ENCODE results near the gene RMI2.

The RMI2 gene

DNA sequence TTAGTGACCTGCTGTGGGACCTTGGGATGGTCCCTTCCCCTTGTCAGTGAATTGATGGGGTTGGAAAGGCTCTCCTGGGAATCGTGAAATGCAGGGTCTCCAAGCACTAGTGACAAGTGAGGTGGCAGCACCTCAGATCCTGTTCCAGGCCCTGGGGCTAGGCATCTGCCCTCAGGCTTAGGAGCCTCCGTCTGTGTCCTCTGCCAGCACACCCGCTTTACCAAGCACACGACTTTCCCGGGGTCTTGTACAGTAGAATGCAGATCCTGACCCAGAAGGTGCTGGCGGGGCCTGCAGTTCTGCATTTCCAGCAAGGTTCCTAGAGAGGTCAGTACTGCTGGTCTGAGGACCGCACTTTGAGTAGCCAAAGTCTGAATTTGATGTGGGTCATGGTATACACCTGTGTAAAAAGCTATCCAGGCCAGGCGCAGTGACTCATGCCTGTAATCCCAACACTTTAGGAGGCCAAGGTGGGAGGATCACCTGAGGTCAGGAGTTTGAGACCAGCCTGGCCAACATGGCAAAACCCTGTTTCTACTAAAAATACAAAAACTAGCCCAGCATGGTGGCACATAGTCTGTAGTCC, 30.9 kb upstream of the RMI2 start:
- no peak overlapping the region for H3K27ac ChIP-seq (replicated peaks)
- no peak for TF ChIP-seq REST (IDR thresholded peaks at IDR 0.05; ENCODE audit: insufficient replicate concordance, low read depth)
- TF ChIP-seq SPI1 (IDR thresholded peaks at IDR 0.05; ENCODE audit: borderline replicate concordance, low read depth): no peak
- TF ChIP-seq POLR2AphosphoS5 (IDR thresholded peaks at IDR 0.05; ENCODE audit: low read depth): no peak
- no peaks in the 10 kb centered on the region for H3K27me3 ChIP-seq (ENCODE audit: insufficient read depth, poor library complexity, severe bottlenecking)
- no peak overlapping the region for H3K4me3 ChIP-seq (replicated peaks; ENCODE audit: insufficient read depth, low read length)
- no peak for DNase-seq (ENCODE audit: low read depth in 1 of 2, low spot score in 1 of 2)

- no peak overlapping the region for H3K27ac ChIP-seq (replicated peaks)
- TF ChIP-seq, protein P1, sequence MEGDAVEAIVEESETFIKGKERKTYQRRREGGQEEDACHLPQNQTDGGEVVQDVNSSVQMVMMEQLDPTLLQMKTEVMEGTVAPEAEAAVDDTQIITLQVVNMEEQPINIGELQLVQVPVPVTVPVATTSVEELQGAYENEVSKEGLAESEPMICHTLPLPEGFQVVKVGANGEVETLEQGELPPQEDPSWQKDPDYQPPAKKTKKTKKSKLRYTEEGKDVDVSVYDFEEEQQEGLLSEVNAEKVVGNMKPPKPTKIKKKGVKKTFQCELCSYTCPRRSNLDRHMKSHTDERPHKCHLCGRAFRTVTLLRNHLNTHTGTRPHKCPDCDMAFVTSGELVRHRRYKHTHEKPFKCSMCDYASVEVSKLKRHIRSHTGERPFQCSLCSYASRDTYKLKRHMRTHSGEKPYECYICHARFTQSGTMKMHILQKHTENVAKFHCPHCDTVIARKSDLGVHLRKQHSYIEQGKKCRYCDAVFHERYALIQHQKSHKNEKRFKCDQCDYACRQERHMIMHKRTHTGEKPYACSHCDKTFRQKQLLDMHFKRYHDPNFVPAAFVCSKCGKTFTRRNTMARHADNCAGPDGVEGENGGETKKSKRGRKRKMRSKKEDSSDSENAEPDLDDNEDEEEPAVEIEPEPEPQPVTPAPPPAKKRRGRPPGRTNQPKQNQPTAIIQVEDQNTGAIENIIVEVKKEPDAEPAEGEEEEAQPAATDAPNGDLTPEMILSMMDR (IDR thresholded peaks at IDR 0.05; ENCODE audit: insufficient read depth, low read length): no peak
- TF ChIP-seq SPI1 (IDR thresholded peaks at IDR 0.05; ENCODE audit: borderline replicate concordance, low read depth) (no peak), REST (IDR thresholded peaks at IDR 0.05; ENCODE audit: insufficient replicate concordance, low read depth) (no peak), GABPA (IDR thresholded peaks at IDR 0.05; ENCODE audit: low read depth) (no peak), POLR2AphosphoS5 (IDR thresholded peaks at IDR 0.05; ENCODE audit: low read depth) (no peak)
Measured at GRCh38 chr16:11315510-11315909, 29.7 kb upstream of the RMI2 start.

GRCh38 chr16:11316331-11317015, 28.8 kb upstream of the RMI2 start:
- H3K4me3 ChIP-seq (replicated peaks; ENCODE audit: insufficient read depth, low read length): no peak overlapping the region
- TF ChIP-seq, protein P1 (IDR thresholded peaks at IDR 0.05; ENCODE audit: insufficient read depth, low read length): no peak
- no peak for TF ChIP-seq SPI1 (IDR thresholded peaks at IDR 0.05; ENCODE audit: borderline replicate concordance, low read depth)
- TF ChIP-seq GABPA (IDR thresholded peaks at IDR 0.05; ENCODE audit: low read depth): no peak
- no peak for TF ChIP-seq POLR2AphosphoS5 (IDR thresholded peaks at IDR 0.05; ENCODE audit: low read depth)
- TF ChIP-seq REST (IDR thresholded peaks at IDR 0.05; ENCODE audit: insufficient replicate concordance, low read depth): no peak
- no peak overlapping the region for H3K27ac ChIP-seq (replicated peaks)
- H3K27me3 ChIP-seq (ENCODE audit: insufficient read depth, poor library complexity, severe bottlenecking): no peaks in the 10 kb centered on the region
- no peak for DNase-seq (ENCODE audit: low read depth in 1 of 2, low spot score in 1 of 2)

More at GRCh38 chr16:11315510-11315909, 29.7 kb upstream of the RMI2 start:
- H3K27me3 ChIP-seq (ENCODE audit: insufficient read depth, poor library complexity, severe bottlenecking): no peaks in the 10 kb centered on the region
- no peak overlapping the region for H3K4me3 ChIP-seq (replicated peaks; ENCODE audit: insufficient read depth, low read length)
- no peak for DNase-seq (ENCODE audit: low read depth in 1 of 2, low spot score in 1 of 2)

Measured in HL-60 (cell line).